Loucy (cell line): ENCODE data around the gene GSTP1.

ENCODE experiments used
- H2AFZ ChIP-seq: fragments of 200-600 bp; sonication (generic); 2 replicates; pipeline ENCODE4 v1.6.0; 2016; ENCODE audit warnings: antibody characterized with exemption, mild to moderate bottlenecking, low read length, moderate library complexity
- H3F3A ChIP-seq: fragments of 200-600 bp; 2 replicates; pipeline ENCODE4 v1.6.0; 2016; ENCODE audit warnings: antibody characterized with exemption, low read depth, mild to moderate bottlenecking
- H3K27me3 ChIP-seq: fragments of 200-600 bp; sonication (generic); 2 replicates; pipeline ENCODE4 v1.6.1; 2014; ENCODE audit warnings: low read length, mild to moderate bottlenecking; ENCODE audit not compliant: insufficient read depth, poor library complexity, severe bottlenecking
- H3K36me3 ChIP-seq: fragments of 200-600 bp; sonication (generic); 2 replicates; pipeline ENCODE4 v1.6.1; 2016; ENCODE audit warnings: low read length; ENCODE audit not compliant: insufficient read depth
- H3K4me1 ChIP-seq: fragments of 200-600 bp; sonication (generic); 2 replicates; pipeline ENCODE4 v1.5.1; 2014; ENCODE audit warnings: low read length, mild to moderate bottlenecking; ENCODE audit not compliant: insufficient read depth, poor library complexity, severe bottlenecking
- H3K4me2 ChIP-seq: fragments of 200-600 bp; sonication (generic); 2 replicates; pipeline ENCODE4 v1.6.0; 2014; ENCODE audit warnings: antibody characterized with exemption, low read length, low read depth, mild to moderate bottlenecking; ENCODE audit not compliant: poor library complexity, severe bottlenecking
- H3K4me3 ChIP-seq: fragments of 200-600 bp; sonication (generic); 2 replicates; pipeline ENCODE4 v1.5.1; 2014; ENCODE audit warnings: low read length, mild to moderate bottlenecking, mixed read lengths; ENCODE audit not compliant: poor library complexity, severe bottlenecking
- H3K79me2 ChIP-seq: fragments of 200-600 bp; sonication (generic); 2 replicates; pipeline ENCODE4 v1.6.1; 2014; ENCODE audit warnings: low read length; ENCODE audit not compliant: insufficient read depth
- H3K9ac ChIP-seq: fragments of 200-600 bp; sonication (generic); 2 replicates; pipeline ENCODE4 v1.6.0; 2014; ENCODE audit warnings: mild to moderate bottlenecking, low read depth, low read length, moderate library complexity; ENCODE audit not compliant: poor library complexity, severe bottlenecking
- H3K9me2 ChIP-seq: fragments of 200-600 bp; sonication (generic); replicated peaks from 2 replicates; pipeline ENCODE4 v1.6.1; 2016; ENCODE audit warnings: low read depth, low read length, mixed read lengths
- H3K9me3 ChIP-seq: fragments of 200-600 bp; sonication (generic); 2 replicates; pipeline ENCODE4 v1.6.1; 2014; ENCODE audit warnings: mild to moderate bottlenecking, antibody characterized with exemption, low read length, low read depth; ENCODE audit not compliant: insufficient read depth
- H4K20me1 ChIP-seq: fragments of 200-600 bp; sonication (generic); 2 replicates; pipeline ENCODE4 v1.6.0; 2014; ENCODE audit warnings: antibody characterized with exemption, low read length, mild to moderate bottlenecking; ENCODE audit not compliant: insufficient read depth, poor library complexity, severe bottlenecking
- CTCF ChIP-seq: fragments of 200-600 bp; sonication (generic); conservative IDR thresholded peaks from 2 replicates; pipeline ENCODE4 v1.5.1; 2014; ENCODE audit warnings: mild to moderate bottlenecking, antibody characterized with exemption, low read length
- EZH2phosphoT487 ChIP-seq: fragments of 200-600 bp; IDR thresholded peaks from 2 replicates; pipeline ENCODE4 v1.6.1; 2018; ENCODE audit warnings: antibody characterized with exemption, mild to moderate bottlenecking, moderate library complexity, borderline replicate concordance

The GSTP1 gene

GRCh38 chr11:67611704-67612587, 28.3 kb downstream of the GSTP1 start:
- Histone ChIP-seq H3K4me3 (no peak overlapping the region), H3K79me2 (peaks cover 26% of the 10 kb centered on the region), H3F3A (no peaks in the 10 kb centered on the region), H4K20me1 (no peaks in the 10 kb centered on the region), H2AFZ (no peak overlapping the region), H3K4me2 (no peak overlapping the region), H3K36me3 (peaks cover 7% of the 10 kb centered on the region; the same call in 1 of the 2 replicates), H3K4me1 (peaks cover 31% of the 10 kb centered on the region), H3K9ac (no peak overlapping the region), H3K9me3 (no peaks in the 10 kb centered on the region), H3K9me2 (no peaks in the 10 kb centered on the region), H3K27me3 (no peaks in the 10 kb centered on the region)
- no peak for TF ChIP-seq CTCF
- TF ChIP-seq EZH2phosphoT487, result no peak

DNA sequence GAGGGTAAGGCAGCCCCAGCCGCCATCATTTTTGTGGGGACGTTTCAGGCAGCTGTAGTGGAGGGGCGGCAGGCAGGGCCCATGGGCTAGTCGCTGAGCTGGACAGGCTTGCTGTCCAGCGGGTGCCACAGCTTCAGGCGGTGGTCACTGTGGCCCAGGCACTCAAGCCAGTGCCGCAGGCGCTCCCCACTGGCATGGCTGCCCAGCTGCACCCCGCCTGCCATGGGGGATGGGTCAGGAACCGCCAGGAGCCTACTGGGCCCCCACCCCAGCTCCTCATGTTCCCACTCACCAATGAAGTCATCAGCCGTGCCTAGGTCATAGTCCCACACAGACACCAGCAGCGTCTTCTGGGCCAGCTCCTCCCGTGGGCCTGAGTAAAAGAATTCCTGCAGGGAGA, 29.1 kb downstream of the GSTP1 start:
- peaks cover 7% of the 10 kb centered on the region; the same call in 1 of the 2 replicates for H3K36me3 ChIP-seq
- H3K4me2 ChIP-seq, result no peak overlapping the region
- H3K9me2 ChIP-seq, result no peaks in the 10 kb centered on the region
- no peak overlapping the region for H2AFZ ChIP-seq
- H3K79me2 ChIP-seq, result peaks cover 18% of the 10 kb centered on the region
- no peak overlapping the region for H3K4me3 ChIP-seq
- no peak overlapping the region for H3K9ac ChIP-seq
- no peaks in the 10 kb centered on the region for H3K9me3 ChIP-seq
- no peaks in the 10 kb centered on the region for H3K27me3 ChIP-seq
- TF ChIP-seq CTCF (no peak), EZH2phosphoT487 (no peak)
- H4K20me1 ChIP-seq, result no peaks in the 10 kb centered on the region
- no peaks in the 10 kb centered on the region for H3F3A ChIP-seq
- H3K4me1 ChIP-seq, result peaks cover 26% of the 10 kb centered on the region

GRCh38 chr11:67613313-67613959, 29.8 kb downstream of the GSTP1 start:
- Histone ChIP-seq H4K20me1 (no peaks in the 10 kb centered on the region), H3K79me2 (peaks cover 12% of the 10 kb centered on the region; the same call in 1 of the 2 replicates), H3K9me3 (no peaks in the 10 kb centered on the region), H3K36me3 (peaks cover 7% of the 10 kb centered on the region; the same call in 1 of the 2 replicates), H3F3A (no peaks in the 10 kb centered on the region), H3K4me3 (no peak overlapping the region), H3K4me1 (peaks cover 19% of the 10 kb centered on the region), H3K4me2 (peak overlapping the region; percentile 10), H3K27me3 (no peaks in the 10 kb centered on the region), H2AFZ (no peak overlapping the region), H3K9me2 (no peaks in the 10 kb centered on the region), H3K9ac (peak overlapping the region; percentile 41)
- TF ChIP-seq EZH2phosphoT487 (no peak), CTCF (no peak)
